Kidney glomerular epithelial cell (primary cell): Measurements from ENCODE around the gene CARHSP1.
A peak's percentile ranks its signal among the peaks of the same experiment; 100 is the strongest.
"Not testable (repeated sequence)": the region's sequence is repeated elsewhere in the genome, so short reads cannot be mapped to it uniquely, and the experiment has no call there.

Experiments
- DNase-seq: peaks from one replicate; lab custom pipeline; 2025; lab: John Stamatoyannopoulos, UW

Gene CARHSP1

DNA sequence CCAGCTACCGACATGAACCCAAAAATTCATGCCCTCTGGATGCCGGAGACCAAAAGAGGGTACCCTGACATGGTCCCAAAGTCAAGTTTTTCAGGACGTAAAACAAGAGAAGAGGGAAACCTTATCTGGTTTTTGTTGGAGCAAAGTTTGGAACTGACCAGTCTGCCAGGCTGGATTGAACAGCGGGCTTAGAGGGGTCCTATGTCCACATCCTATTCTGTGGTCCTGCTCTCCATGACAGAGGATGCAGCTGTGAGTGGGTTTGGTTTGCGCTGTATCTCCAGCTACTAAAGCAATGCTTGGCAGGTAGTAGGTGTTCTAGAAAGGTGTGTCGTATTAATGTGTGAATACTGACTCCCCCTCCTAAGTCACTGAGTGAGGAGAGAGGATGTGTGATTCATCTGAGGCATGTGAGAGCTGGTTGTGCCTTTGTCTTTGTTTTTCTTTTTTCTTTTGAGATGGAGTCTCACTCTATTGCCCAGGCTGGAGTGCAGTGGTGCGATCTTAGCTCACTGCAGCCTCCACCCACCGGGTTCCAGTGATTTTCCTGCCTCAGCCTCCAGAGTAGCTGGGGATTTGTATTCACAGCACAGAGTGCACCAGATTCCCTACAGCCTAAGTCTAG lies 40.2 kb downstream of the CARHSP1 start:
- DNase-seq: peak; percentile 8

DNA sequence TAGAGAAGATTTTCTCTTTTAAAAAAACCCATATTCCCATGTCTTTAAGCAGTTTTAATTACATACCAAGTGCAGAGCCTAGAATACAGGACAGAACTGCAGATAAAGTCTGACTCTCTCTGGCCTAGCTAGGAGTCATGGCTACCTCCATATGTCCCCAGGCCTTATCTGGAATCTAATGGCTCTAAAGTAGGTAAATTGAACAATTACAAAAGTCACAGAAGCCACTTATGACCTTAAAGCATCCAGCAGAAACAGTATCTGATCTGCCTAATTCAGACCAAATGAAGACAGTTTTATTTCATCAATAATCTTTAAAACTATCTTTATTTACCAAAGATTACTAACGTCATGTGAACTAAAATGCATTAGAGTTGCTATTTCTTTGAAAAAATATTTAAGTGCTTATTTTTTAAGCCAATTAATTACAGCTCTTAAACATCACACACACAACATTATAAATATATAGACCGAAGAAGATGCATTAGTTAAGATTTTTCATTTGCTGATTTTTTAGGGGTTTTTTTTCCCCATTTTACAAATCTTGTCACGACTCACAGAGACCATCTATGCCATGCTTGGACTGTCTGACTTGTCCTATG lies 42.4 kb downstream of the CARHSP1 start:
- DNase-seq: no peak

DNA sequence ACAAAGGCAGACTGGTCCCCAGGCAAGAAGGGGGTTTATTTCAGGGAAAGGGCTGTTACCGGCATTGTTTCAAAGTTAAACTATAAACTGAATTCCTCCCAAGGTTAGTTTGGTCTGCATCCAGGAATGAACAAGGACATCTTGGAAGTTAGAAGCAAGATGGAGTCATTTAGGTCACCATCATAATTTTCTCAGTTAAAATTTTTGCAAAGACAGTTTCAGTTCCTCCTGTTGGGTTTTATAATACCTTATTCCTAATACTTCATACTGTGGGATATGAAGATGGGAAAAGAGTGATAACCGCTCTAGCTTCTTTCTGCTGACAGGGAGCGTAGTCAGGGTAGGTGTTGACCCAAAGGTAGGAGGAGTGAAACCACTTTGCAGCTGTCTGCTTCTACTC lies 46.4 kb downstream of the CARHSP1 start:
- DNase-seq: no peak

DNA sequence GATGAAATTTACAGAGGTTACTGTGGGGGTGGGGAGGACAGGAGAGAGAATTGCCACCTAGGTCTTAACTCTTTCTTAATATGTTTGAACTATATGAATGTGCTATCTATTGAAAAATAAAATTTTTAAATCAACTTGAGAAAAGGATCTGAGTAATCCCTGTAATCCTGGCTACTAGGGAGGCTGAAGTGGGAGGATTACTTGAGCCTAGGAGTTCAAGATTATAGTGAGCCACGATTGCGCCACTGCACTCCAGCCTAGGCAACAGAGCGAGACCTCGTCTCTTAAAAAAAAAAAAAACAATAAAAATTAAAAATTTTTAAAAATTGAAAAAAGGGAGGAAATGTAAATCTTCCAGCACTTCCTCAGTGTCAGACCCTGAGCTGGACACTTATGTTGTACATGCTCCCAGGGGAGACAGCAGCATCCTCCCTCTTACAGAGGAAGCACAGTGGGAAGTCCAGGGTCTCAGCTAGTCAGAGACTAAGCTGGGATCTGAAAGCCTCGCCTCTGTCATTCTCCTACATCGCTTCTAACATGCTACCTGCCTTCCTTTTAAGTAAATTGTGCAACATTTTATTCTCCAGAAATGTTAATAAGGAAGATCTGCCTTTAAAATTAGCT lies 49.3 kb downstream of the CARHSP1 start:
- no peak for DNase-seq

DNA sequence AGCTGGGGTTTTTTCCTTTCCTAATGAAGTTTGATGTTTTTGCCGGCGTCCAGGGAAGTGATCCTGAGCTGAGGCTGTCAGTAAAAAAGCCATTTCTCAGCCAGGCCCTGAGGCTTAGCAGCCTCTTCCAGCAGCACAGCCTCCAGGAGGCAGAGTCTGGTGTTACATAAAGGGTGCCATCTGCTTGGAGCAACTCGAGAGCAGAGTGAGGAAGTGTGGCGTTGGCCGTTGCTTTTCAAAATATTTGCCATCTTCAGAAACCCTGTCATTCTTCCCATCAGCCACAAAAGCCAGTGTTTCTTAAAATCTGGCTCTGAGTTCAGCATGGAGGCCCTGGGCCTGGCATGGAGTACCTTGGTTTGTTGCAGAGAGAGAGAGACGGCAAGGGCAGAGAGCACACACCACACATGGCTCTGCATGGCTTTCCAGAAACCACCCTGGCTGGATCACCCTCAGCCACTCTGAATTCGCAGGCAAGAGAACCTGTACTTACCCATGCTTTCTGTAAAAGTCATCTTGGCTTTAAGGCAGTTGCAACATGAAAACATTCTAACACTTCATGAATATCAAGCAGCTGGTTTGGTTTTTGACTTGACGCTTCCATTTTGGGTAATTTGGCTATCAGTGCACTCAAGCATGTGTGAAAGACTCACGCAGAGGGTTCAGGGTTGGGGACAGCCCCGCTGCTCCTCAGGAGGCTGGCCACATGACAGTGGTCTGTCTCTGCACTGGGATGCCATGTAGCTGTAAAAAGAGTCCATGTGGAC lies 50.1 kb downstream of the CARHSP1 start:
- DNase-seq: no peak

DNA sequence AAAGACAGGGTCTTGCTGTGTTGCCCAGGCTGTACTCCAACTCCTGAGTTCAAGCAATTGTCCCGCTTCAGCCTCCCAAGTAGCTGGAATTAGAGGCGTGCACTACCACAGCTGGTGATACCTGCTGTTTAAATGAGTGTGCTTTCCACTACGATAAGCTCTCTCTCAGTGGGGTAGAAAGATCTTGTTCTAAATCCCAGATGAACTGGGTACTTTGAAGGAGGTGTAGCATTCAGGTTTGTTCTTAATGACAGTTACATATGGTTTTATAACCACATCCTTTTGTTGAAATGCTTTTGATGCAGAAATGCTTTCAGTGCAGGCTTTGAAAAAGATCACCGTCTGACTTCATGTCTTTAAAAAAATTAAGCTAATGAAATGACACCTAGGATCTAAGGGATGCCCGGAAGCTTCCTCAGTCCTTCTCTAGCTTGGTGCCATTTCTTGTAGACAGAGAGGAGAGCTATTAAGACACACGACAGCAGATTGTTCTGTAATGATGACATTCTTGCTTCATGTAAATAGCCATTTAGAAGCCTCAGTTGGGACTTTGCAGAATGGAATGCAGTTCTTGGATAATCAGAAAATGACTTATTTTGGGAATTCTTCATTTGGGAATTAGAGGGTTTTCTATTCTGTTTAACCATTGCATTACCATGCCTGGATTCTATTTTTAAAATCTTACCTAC lies 51.7 kb downstream of the CARHSP1 start:
- DNase-seq: no peak

DNA sequence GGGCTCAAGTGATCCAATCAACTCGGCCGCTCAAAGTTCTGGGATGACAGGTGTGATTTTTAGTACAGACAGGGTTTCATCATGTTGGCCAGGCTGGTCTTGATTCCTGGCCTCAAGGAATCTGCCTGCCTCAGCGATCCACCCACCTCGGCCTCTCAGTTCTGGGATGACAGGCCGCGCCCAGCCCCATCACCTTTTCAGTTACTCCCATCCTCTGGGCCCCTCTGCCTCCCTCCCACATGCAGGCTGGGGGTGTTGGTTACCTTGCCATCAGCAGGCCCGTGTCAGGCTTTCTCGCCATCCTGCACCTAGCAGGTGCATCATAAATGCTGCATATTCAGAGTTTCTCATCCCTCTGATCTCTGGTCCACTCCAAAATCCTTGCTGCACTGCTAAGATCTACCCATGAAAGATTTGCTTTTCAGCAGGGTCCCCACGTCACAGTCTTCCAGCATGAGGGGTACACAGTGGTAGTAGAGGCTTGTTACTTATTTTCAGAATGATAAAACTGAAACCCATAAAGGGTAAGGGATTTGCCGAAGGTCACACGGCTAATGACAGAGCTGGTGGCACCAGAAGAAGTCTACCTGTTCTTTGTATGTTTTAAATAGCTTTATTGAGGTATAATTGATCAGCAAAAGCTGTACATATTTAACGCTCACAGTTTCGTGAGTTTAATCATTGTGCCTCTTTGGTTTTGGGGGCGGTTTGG lies 54.6 kb downstream of the CARHSP1 start:
- no peak for DNase-seq

DNA sequence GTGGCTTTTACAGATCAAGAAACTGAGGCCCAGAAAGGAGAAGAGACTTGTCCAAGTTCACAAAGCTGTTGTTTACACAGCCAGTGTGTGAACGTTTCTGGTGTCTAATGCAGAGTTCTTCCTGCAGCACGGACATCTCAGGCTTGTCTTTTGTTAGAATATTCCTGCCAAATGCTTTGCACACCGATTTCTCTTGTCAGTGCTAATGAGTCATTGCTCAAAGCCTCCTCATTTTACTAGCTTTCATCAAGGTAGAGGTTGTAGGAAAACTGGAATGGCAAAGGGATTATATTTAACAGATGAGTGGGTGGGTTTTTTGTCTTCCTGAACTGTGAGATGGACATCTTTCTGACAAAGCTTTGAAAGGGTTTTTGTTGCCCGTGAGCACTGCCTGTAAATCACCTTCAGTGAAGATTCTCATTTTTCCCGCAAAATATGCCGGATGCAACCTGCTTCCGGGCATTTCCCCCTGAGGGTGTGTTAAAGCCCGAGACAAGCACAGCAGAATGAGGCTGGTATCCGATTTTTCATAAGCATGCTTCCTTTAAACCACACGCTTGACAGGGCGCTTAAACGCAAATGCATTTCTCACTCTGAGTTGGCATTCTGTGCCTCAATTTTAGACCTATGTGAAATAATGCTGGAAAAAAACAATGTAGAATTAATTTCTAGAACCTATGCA lies 56.5 kb downstream of the CARHSP1 start:
- no peak for DNase-seq

DNA sequence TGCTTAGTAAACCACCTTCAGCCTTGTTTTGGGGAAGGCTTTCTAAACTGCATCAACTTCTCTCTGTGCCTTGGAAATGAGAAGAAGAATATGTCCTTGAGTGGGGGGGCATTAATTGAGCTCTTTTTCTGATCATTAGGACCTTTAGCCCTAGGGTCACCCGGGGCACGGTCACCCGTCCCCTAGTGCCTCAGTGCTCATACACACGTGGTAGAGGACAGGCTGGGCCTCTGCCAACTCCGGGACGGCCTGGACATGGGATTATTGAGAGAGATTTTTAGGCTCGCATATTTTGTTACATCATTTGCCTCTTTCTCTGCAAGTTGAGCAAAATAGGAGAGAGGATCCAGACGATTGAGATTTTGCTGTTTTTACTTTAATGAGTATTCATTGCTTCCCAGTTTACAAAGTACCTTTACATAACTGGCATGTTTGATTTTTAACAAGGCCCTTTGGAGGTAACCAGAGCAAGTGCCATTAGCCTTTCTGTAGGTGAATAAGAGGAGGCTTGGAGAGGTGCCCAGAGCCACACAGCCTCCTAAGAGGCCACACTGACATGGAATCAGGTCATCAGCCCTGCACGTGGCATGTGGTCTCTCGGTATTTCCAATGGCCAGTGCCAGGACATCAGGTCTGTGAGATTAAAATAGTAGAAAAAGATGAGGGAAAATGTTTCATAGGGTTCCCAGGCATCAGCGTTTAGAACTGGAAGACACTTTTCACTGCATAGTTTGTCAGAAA lies 60.0 kb downstream of the CARHSP1 start:
- DNase-seq: no peak

DNA sequence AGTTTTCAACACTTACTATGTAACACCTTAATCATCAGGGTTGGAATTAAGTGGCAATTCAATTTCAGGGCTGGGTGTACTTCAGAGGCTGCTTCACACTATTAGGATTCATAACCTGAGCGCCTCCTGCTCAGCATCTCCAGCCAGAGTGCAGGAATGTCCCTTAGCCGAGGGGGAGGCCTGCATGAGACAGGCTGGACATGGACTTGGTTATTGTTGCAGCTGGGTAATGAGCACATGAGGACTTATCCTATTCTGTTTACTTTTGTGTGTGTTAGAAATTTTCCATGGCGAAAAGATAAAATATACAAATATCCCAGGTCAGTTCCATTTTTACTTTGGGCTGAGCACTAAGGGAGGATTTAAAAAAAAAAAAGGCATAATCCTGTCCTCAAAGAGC lies 60.8 kb downstream of the CARHSP1 start:
- no peak for DNase-seq

DNA sequence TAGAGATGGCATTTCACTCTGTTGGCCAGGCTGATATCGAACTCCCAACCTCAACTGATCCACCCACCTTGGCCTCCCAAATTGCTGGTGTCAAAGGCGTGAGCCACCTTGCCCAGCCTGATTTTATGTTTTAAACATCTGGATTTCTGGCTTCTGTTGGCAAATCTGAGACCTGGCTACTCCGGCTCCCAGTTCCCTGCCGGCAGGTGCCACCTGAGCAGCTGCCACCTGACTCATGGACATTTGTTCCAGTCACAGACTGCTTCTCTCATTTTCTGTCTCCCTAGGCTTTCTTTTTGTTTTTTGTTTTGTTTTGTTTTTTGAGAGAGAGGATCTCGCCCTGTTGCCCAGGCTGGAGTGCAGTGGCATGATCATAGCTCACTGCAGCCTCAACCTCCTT lies 61.6 kb downstream of the CARHSP1 start:
- no peak for DNase-seq

DNA sequence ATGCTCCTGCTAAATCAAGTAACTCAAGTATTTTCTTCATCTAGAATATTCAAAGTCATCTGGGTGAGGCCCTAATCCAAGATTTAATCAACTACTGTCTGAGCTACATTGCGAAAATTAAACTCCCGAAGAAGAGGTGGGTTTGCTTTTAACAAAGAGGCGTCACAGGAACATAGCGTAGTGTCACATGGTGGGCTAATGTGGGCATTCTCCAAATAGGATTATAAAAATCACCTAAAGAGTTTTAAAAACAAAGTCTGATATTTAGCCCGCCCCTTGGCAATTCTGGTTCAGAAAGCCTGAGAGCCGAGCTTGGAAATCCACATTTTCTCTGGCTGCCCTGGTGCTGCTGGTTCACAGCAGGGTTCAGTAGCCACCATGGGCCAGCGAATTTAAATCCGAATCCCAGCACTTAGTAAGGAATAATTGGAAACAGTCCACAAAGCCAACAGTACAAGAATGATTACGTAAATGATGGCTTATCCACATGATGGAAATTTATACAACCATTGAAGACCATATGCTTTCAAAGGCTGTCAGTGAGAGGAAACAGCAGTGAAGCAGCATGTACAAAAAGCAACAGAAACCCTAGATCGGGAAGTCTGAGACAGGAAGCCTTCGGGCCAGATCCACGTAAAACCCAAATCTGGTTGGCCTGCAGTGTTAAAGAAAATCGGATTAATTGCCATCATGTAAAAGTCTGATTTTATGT lies 62.4 kb downstream of the CARHSP1 start:
- no peak for DNase-seq

DNA sequence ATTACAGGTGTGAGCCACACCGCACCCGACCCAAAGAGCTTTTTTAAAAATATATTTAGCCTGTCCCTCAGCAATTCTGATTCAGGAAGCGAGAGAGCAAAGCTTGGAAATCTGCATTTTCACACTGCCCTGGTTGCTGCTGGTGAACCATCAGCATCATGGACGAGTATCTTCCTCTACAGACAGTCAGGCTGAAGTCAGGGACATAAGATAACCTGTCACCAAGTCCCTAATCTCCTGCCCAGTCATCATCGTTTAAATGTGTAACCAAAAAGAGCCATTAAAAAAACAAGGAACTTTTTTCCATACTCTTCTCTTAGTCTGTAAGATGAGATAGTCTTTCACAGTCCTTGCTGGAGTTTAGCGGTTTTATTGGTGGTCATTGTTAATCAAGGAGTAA lies 64.5 kb downstream of the CARHSP1 start:
- DNase-seq: no peak

DNA sequence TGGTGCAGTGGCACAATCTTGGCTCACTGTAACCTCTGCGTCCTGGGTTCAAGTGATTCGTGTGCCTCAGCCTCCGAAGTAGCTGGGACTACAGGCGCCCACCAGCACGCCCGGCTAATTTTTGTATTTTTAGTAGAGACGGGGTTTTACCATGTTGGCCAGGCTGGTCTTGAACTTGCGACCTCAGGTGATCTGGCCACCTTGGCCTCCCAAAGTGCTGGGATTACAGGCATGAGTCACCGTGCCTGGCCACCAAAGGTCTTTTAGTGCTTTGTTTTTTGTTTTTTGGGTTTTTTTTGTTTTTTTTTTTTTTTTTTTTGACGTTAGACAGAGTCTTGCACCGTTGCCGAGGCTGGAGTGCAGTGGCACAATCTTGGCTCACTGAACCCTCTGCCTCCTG lies 65.1 kb downstream of the CARHSP1 start:
- not testable (repeated sequence) for DNase-seq
